SK-N-SH (cell line): ENCODE measurements around the gene MGRN1.

ENCODE experiments used
- CTCF ChIP-seq: fragments of 200-600 bp; sonication (generic); IDR thresholded peaks from 2 replicates; pipeline ENCODE4 v1.6.1; 2017; ENCODE audit warnings: antibody characterized with exemption, mild to moderate bottlenecking, moderate library complexity
- EP300 ChIP-seq, 2 experiments: IDR thresholded peaks; 2 replicates each; pipeline versions ENCODE4 v1.4.0 to v1.6.1; 2012; ENCODE audit warnings: borderline replicate concordance in 1 of 2, low read depth in 1 of 2, low read length in 1 of 2
- FOXJ3 ChIP-seq: sonication (generic); formaldehyde crosslinking; IDR thresholded peaks from 2 replicates; pipeline ENCODE4 v1.5.1; 2020; ENCODE audit warnings: mild to moderate bottlenecking, missing genetic modification reagents
- JUND ChIP-seq: IDR thresholded peaks from 2 replicates; pipeline ENCODE4 v1.4.0; 2012
- MAX ChIP-seq: IDR thresholded peaks from 2 replicates; pipeline ENCODE4 v1.4.0; 2012; ENCODE audit warnings: low read depth
- MXI1 ChIP-seq: IDR thresholded peaks from 2 replicates; pipeline ENCODE4 v1.6.1; 2012; ENCODE audit warnings: mild to moderate bottlenecking, low read depth, low read length, improper control_type of control experiment
- RAD21 ChIP-seq: IDR thresholded peaks from 2 replicates; pipeline ENCODE4 v1.6.1; 2012; ENCODE audit warnings: mild to moderate bottlenecking, low read length
- REST ChIP-seq: IDR thresholded peaks from 2 replicates; pipeline ENCODE4 v1.6.1; 2012; ENCODE audit warnings: mild to moderate bottlenecking, low read depth, low read length, moderate library complexity
- RXRA ChIP-seq: IDR thresholded peaks from 2 replicates; pipeline ENCODE4 v1.4.0; 2012; ENCODE audit warnings: low read depth, mild to moderate bottlenecking, borderline replicate concordance
- SIN3A ChIP-seq: IDR thresholded peaks from 2 replicates; pipeline ENCODE4 v1.6.1; 2012; ENCODE audit warnings: low read depth, mild to moderate bottlenecking, low read length, moderate library complexity, borderline replicate concordance
- SMC3 ChIP-seq: IDR thresholded peaks from 2 replicates; pipeline ENCODE4 v1.6.1; 2012; ENCODE audit warnings: low read depth, low read length, improper control_type of control experiment
- TAF1 ChIP-seq: IDR thresholded peaks from 2 replicates; pipeline ENCODE4 v1.6.1; 2012; ENCODE audit warnings: low read depth, mild to moderate bottlenecking, low read length, moderate library complexity, borderline replicate concordance
- YY1 ChIP-seq: IDR thresholded peaks from 2 replicates; pipeline ENCODE4 v1.4.0; 2012; ENCODE audit warnings: low read depth, mild to moderate bottlenecking

GRCh38 chr16:4726616-4727015, 102.0 kb downstream of the MGRN1 start:
- TF ChIP-seq CTCF (no peak), JUND (no peak), SIN3A (no peak), FOXJ3 (no peak), YY1 (no peak), EP300 (IDR thresholded peaks at IDR 0.05; ENCODE audit: borderline replicate concordance in 1 of 2, low read depth in 1 of 2, low read length in 1 of 2) (no peak), REST (no peak), SMC3 (no peak), RAD21 (no peak), MXI1 (no peak), MAX (no peak), TAF1 (no peak), RXRA (no peak)
